Spinal cord (tissue), 10 donors: ENCODE data around the gene AGTRAP. TPM values are rescaled to one million over a fixed set of nuclear protein-coding genes. Genes with fewer than 3 reads are reported as not detected.

Source experiments
- DNase-seq, 6 donors: peaks; one replicate each; pipeline versions ENCODE4 v3.0.0 to v3.0.0-alpha.2; 2013 to 2015; ENCODE audit warnings: low spot score in 6 of 6, low read depth in 4 of 6
- H3K27ac ChIP-seq: one replicate; pipeline ENCODE4 v1.5.1; 2013; ENCODE audit warnings: low read depth, low read length, control low read depth
- H3K27me3 ChIP-seq: one replicate; pipeline ENCODE4 v1.6.1; 2013; ENCODE audit warnings: low read length; ENCODE audit not compliant: control insufficient read depth, insufficient read depth
- H3K36me3 ChIP-seq: one replicate; pipeline ENCODE4 v1.6.1; 2013; ENCODE audit warnings: low read length; ENCODE audit not compliant: control insufficient read depth, insufficient read depth
- H3K4me1 ChIP-seq: one replicate; pipeline ENCODE4 v1.6.1; 2013; ENCODE audit warnings: low read length; ENCODE audit not compliant: control insufficient read depth, insufficient read depth
- H3K4me3 ChIP-seq: one replicate; pipeline ENCODE4 v1.5.1; 2013; ENCODE audit warnings: low read depth, low read length, control low read depth
- H3K9me3 ChIP-seq: one replicate; pipeline ENCODE4 v1.6.1; 2013; ENCODE audit warnings: low read length; ENCODE audit not compliant: control insufficient read depth, insufficient read depth
- WGBS: methylation state at CpG from one replicate; pipeline ENCODE4 v1.1.5; 2013; ENCODE audit warnings: missing lambda C conversion rate; ENCODE audit not compliant: insufficient coverage; 5-methylcytosine and 5-hydroxymethylcytosine counted together
- polyA plus RNA-seq, 2 donors: library from polyadenylated mRNA; unstranded; fragments of 120-200 nt; gene quantifications; one replicate each; pipeline ENCODE4 v1.2.1, GENCODE V29; 2013; ENCODE audit not compliant: insufficient read length in 2 of 2
- total RNA-seq, 2 donors: library from RNA; depleted of rRNA in 1 of 2; stranded (reverse); fragments of 120-200 nt in 1 of 2; fragments of >200 nt in 1 of 2; gene quantifications; one replicate each; pipeline versions ENCODE4 v1.2.3 to v1.2.4, GENCODE V29; 2013 to 2014
- donor health status: healthy.

AGTRAP gene
- total and polyA plus RNA-seq, 4 donors = 11.8 to 45.1 (median 21.7) TPM

DNA sequence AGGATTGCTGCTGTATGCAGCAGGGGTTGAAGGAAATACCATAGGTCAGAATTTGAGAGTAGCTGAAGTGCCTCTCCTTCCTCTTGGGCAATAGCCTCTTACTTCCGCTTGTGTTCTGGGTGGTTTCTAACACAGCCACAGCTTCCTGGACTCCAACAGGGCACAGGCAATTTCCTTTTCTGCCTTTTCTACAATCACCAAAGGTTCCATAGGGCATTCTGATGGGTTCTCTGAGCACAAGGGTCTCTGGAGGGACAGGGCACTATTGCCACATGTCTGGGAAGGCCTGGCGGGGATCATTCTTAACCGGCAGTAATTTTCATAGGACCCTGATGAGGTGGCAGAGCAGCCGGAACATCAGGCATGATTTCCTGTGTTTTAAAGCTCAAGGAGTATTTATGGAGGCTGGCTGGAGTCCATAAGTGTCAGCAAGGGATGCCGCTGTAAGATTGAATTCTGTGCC lies 5.5 kb upstream of the AGTRAP start:
- peaks cover 4% of the 10 kb centered on the region for H3K36me3 ChIP-seq
- no peaks in the 10 kb centered on the region for H3K27me3 ChIP-seq
- H3K27ac ChIP-seq = no peak overlapping the region
- H3K4me1 ChIP-seq = peaks cover 36% of the 10 kb centered on the region
- peak in 3 of 6 donors; percentile 20 to 93 (median 58) for DNase-seq
- H3K9me3 ChIP-seq = no peaks in the 10 kb centered on the region
- H3K4me3 ChIP-seq = no peak overlapping the region
- WGBS = 19% methylated on average over 5 of the region's 5 CpGs

DNA sequence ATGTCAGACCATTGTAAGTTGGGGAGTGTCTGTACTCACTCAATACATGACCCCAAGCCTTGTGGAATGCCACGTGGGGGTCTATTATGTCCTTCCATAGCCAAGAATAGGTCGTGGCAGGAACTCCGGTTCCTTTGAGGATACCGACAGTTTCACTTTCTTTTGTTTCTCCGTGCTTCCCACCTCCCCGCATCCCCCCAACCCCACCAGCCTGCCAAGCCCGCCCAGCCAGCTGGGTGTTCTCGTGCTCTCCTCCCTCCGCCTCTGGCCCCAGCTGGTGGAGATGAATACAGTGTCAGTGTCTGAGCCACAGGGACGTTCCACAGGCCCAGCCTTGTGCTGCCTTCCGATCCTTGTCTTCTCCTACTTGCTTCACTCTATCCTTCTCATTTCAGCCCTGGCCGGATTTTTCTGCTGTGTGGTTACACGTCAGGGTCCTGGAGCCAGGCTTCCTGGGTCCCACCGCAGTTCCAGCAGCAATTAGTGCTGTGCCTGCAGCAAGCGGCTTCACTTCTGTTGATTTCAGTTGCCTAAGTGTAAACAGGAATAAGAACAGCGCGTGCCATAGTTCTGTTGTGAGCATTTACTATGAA lies 4.1 kb upstream of the AGTRAP start:
- Histone ChIP-seq H3K27ac (peak overlapping the region; percentile 92), H3K9me3 (no peaks in the 10 kb centered on the region), H3K4me3 (peak overlapping the region; percentile 46), H3K36me3 (no peaks in the 10 kb centered on the region), H3K27me3 (no peaks in the 10 kb centered on the region), H3K4me1 (peaks cover 49% of the 10 kb centered on the region)
- WGBS = 9% methylated on average over 9 of the region's 17 CpGs
- peak in 4 of 6 donors; percentile 58 to 91 (median 75) for DNase-seq

DNA sequence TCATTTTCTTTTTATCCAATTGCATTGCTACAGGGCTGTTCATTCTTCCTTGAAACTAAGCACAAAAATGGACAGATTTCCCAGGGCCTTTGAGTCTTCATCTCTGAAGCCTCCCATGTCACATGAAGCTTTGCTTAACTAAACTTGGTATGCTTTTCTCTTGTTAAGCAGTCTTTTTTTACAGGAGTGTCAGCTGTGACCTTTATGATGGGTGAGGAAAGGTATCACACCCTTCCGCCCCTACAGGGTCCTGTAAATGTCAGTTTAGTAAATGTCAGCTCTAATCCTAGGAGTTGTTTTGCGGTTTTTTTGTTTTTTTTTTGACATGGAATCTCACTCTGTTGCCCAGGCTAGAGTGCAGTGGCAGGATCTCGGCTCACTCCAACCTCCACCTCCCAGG lies 2.6 kb upstream of the AGTRAP start:
- Histone ChIP-seq H3K4me1 (peaks cover 53% of the 10 kb centered on the region), H3K36me3 (no peaks in the 10 kb centered on the region), H3K27ac (no peak overlapping the region), H3K9me3 (no peaks in the 10 kb centered on the region), H3K4me3 (no peak overlapping the region), H3K27me3 (no peaks in the 10 kb centered on the region)
- DNase-seq = no peak
- 72% methylated on average over 2 of the region's 3 CpGs for WGBS

DNA sequence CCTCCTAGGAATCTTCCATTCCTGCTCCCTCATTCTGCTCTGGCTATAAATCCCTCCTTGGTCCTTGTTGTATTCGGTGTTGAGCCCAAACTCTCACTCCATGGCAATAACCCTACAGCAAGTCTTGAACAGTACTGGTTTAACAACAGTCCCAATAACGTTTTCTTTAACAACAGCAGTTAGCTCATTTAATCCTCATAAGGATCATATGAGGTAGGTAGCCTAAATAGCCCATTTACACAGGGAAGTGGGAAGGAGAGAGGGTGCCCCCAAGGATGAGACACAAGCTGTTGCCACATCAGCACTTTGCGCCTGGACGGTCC lies 444 bp upstream of the AGTRAP start:
- Histone ChIP-seq H3K9me3 (no peaks in the 10 kb centered on the region), H3K4me3 (peak overlapping the region; percentile 96), H3K27me3 (no peaks in the 10 kb centered on the region), H3K27ac (peak overlapping the region; percentile 74), H3K4me1 (peaks cover 37% of the 10 kb centered on the region), H3K36me3 (no peaks in the 10 kb centered on the region)
- 15% methylated on average over 3 of the region's 4 CpGs for WGBS
- DNase-seq = no peak

DNA sequence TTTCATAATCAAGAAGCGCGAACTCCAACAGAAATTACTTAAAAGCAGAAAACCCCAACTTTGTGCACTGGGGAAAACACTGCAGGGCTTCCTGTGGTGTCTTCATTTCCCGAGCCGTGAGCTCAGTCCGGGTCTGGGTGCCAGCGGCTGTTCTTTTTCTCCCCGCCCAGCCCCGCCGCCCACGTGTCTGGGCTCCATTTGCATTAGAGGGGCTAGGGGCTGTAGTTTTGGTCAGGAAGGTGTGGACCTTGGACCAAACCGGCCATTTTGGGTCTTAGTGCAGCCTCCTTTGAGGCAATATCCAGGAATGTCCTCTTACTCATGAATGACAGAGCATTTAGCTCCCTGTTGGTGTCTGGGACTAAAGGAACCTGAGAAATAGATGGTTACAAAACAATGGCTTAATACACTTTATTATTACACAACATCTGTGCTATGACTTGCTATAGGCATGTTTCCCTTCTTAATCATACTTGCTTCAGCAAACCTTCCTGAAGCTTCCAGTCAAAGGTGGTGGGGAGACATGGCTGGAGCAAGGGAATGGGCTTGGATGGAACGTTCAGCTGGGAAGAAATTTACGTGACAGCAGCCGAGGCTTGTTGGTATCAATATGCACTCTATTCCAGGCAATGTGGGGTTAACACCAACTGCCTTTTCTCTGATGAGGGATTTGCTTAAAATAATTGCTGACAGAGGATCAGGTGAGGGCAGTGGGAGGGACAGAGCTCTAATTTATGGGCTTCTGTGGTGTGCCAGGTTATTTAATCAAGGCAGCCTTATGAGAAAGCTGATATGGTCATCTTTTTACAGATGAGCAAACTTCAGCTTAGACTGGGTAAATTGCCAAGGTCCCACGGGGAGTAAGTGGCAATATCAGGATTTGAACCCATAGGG lies 1.1 kb downstream of the AGTRAP start:
- no peaks in the 10 kb centered on the region for H3K9me3 ChIP-seq
- peak in 3 of 6 donors; percentile 15 to 56 (median 41) for DNase-seq
- WGBS = 6% methylated on average over 9 of the region's 15 CpGs
- H3K27ac ChIP-seq = peak overlapping the region; percentile 74
- H3K4me3 ChIP-seq = peak overlapping the region; percentile 96
- peaks cover 26% of the 10 kb centered on the region for H3K4me1 ChIP-seq
- H3K27me3 ChIP-seq = no peaks in the 10 kb centered on the region
- no peaks in the 10 kb centered on the region for H3K36me3 ChIP-seq

DNA sequence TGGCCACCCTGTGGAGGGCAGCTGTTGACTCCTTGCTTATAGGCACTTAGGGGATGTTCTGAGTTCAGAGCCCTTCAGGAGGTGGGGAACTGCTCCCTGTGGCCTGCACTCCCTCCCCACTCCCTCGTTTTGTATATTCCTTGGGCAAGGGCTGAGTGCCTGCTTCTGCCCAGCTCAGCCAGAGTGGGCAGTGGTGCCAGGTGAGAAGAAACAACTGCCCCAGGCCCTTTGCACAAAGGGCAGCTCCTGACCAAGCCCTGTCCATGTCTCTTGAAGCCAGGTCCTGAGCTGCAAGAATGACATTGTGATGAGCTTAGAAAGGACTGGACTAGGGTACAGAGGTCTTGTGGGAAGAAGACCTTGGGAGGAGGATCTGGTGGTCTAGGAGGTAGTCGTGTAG lies 2.2 kb downstream of the AGTRAP start:
- H3K36me3 ChIP-seq = no peaks in the 10 kb centered on the region
- peaks cover 18% of the 10 kb centered on the region for H3K4me1 ChIP-seq
- H3K27ac ChIP-seq = no peak overlapping the region
- no peaks in the 10 kb centered on the region for H3K27me3 ChIP-seq
- 71% methylated on average over 1 of the region's 2 CpGs for WGBS
- DNase-seq = no peak
- H3K4me3 ChIP-seq = no peak overlapping the region
- no peaks in the 10 kb centered on the region for H3K9me3 ChIP-seq

DNA sequence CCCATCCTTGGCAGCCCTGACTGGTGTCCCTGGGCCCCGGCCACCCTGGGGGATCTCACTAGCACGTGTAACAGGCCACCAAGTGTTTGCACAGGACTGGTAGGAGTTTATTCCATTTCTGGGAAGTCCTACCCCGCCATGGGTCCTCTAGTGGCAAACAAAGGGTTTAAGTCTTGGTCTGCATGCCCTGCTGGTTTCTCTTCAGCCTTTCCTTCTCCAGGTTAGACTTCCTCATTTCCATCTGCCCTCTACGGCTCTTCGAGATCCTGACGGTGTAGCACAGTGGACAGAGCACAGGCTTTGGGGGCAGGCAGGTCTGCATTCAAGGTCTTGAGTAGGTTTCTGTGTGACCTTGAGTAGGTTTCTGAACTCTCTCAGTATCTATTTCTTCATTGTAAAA lies 2.8 kb downstream of the AGTRAP start:
- Histone ChIP-seq H3K9me3 (no peaks in the 10 kb centered on the region), H3K27ac (no peak overlapping the region), H3K36me3 (no peaks in the 10 kb centered on the region), H3K4me3 (no peak overlapping the region), H3K27me3 (no peaks in the 10 kb centered on the region), H3K4me1 (peaks cover 18% of the 10 kb centered on the region)
- 88% methylated on average over 3 of the region's 6 CpGs for WGBS
- DNase-seq = no peak

DNA sequence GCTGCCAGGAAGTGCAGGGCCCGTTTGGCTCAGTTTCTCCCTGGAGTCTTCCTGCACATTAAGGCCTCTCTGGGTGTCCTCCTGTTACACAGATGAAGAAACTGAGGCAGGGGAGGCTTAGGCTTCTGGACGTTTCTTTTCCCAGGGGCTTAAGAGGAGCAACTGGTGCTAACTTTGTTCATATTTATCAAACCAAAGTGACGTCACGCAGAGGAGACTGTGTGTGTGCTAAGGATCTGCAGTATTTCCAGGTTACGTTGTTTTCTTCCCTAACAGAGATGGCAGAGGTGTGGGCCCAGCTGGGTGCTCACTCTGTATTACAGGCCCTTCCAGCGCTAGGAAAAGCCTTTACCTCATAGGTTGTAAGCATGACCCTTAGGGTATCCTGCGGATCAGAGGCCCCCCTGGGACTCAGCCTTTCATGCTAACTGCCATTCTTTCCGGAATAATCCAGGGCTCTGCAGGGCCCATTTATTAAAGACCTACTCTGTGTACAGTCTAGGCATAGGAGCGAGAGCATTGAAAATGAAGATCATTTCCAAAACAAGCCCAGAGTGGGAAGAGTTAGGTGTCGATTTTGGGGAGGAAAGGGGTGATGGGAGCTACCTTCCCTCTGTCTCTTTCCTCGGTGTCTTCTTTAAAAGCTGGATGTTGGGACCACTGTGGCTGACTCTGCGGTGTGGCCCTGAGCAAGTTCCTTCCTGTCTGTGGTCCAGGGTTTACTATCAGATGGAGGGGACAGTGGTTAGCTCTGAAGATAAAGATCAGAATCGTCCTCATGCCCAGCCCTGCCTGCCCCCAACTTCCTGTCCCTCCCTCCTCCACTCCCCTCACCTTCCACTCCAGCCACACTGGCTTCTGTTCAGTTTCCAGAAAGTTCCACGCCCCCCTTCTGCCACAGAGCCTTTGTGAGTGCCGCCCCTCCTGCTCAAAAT lies 4.6 kb downstream of the AGTRAP start:
- WGBS = 73% methylated on average over 14 of the region's 15 CpGs

DNA sequence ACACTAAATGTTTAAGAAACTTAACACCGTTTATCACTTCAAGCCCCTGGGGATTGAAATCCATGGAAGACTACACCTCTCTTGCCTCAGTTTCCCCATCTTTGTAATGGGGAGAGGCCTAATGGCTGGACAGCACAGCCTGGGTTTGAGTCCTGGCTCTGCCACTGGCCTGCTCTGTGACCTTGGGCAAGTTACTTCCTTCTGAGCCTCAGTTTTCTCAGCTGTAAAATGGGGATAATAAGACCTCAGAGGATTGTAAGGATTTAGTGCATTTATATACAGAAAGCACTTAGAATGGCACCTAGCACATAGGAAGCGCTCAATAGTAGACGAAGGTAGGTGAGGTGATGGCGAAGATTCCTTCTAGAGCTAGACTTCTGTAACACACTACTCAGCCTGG lies 5.5 kb downstream of the AGTRAP start:
- H3K36me3 ChIP-seq = peaks cover 4% of the 10 kb centered on the region
- no peaks in the 10 kb centered on the region for H3K9me3 ChIP-seq
- no peaks in the 10 kb centered on the region for H3K27me3 ChIP-seq
- peaks cover 8% of the 10 kb centered on the region for H3K4me1 ChIP-seq
- no peak overlapping the region for H3K27ac ChIP-seq
- 92% methylated on average over 2 of the region's 4 CpGs for WGBS
- DNase-seq = no peak
- no peak overlapping the region for H3K4me3 ChIP-seq

More for the DNA sequence above, 4.6 kb downstream of the AGTRAP start:
- Histone ChIP-seq H3K4me3 (no peak overlapping the region), H3K9me3 (no peaks in the 10 kb centered on the region), H3K27me3 (no peaks in the 10 kb centered on the region), H3K36me3 (peaks cover 2% of the 10 kb centered on the region), H3K27ac (no peak overlapping the region), H3K4me1 (peaks cover 17% of the 10 kb centered on the region)
- no peak for DNase-seq
